Muscle of leg (tissue), 11 donors: Measurements from ENCODE around the gene LDB2. TPM values are rescaled to one million over a fixed set of nuclear protein-coding genes. Genes with fewer than 3 reads are reported as not detected.

Source experiments
- DNase-seq: peaks from one replicate; pipeline ENCODE4 v3.0.0; 2013
- H3K27ac ChIP-seq: one replicate; pipeline ENCODE4 v1.5.1; 2013; ENCODE audit warnings: mild to moderate bottlenecking, low read length, control low read depth
- H3K27me3 ChIP-seq: one replicate; pipeline ENCODE4 v1.6.1; 2013; ENCODE audit warnings: low read length; ENCODE audit not compliant: control insufficient read depth, insufficient read depth
- H3K36me3 ChIP-seq: one replicate; pipeline ENCODE4 v1.6.1; 2013; ENCODE audit warnings: low read length; ENCODE audit not compliant: control insufficient read depth, insufficient read depth
- H3K4me1 ChIP-seq: one replicate; pipeline ENCODE4 v1.6.1; 2013; ENCODE audit warnings: low read length; ENCODE audit not compliant: control insufficient read depth, insufficient read depth
- H3K4me3 ChIP-seq: one replicate; pipeline ENCODE4 v1.5.1; 2013; ENCODE audit warnings: low read length, control low read depth
- H3K9me3 ChIP-seq: replicated peaks from 2 replicates; pipeline ENCODE4 v1.6.1; 2013; ENCODE audit warnings: low read depth, low read length; ENCODE audit not compliant: control insufficient read depth
- WGBS: methylation state at CpG from one replicate; pipeline ENCODE4 v1.1.5; 2013; ENCODE audit warnings: missing lambda C conversion rate; ENCODE audit not compliant: insufficient coverage; 5-methylcytosine and 5-hydroxymethylcytosine counted together
- polyA plus RNA-seq, 8 donors: library from polyadenylated mRNA; unstranded; fragments of 120-200 nt; gene quantifications; one replicate each; pipeline versions ENCODE4 v1.2.1 to v1.2.3, GENCODE V29; 2013; ENCODE audit warnings: inconsistent platforms in 1 of 8, low replicate concordance in 1 of 8; ENCODE audit not compliant: insufficient read length in 8 of 8, insufficient read depth in 1 of 8
- total RNA-seq: library from RNA; stranded (reverse); fragments of 120-200 nt; gene quantifications from one replicate; pipeline ENCODE4 v1.2.4, GENCODE V29; 2013

Gene LDB2
- total and polyA plus RNA-seq, 9 donors = 38.5 to 57.2 (median 48.4) TPM

- Histone ChIP-seq H3K27me3 (no peaks in the 10 kb centered on the region), H3K9me3 (no peaks in the 10 kb centered on the region), H3K36me3 (no peaks in the 10 kb centered on the region), H3K4me1 (peaks cover 8% of the 10 kb centered on the region), H3K27ac (no peak overlapping the region), H3K4me3 (no peak overlapping the region)
- no peak for DNase-seq
- WGBS = 63% methylated on average over 1 of the region's 4 CpGs
These were observed 32.6 kb downstream of the LDB2 start for GRCh38 chr4:16865897-16866283.

- Histone ChIP-seq H3K4me3 (no peak overlapping the region), H3K36me3 (no peaks in the 10 kb centered on the region), H3K27ac (peak overlapping the region; percentile 24), H3K27me3 (no peaks in the 10 kb centered on the region), H3K4me1 (peaks cover 8% of the 10 kb centered on the region), H3K9me3 (no peaks in the 10 kb centered on the region)
- WGBS = 87% methylated on average over 5 of the region's 7 CpGs
- no peak for DNase-seq
These were observed 33.1 kb downstream of the LDB2 start for GRCh38 chr4:16865209-16865896.

DNA sequence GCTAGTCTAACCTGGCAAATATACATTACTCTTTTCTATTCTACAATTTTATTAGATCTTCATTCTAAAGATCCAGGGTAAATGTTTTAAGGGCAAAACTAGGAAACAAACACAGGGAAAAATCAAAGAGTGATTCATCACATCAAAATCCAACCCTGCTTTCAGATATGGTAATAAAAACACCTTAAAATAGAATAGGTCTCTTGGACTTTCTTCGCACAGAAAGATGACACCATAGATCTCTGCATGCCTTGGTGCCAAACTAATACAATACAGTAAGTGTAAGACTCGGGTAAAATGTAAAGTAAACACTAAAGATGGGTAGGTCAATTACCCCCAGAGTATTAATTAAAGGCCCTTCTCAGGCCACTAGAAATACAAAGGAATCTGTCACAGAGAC lies 34.2 kb downstream of the LDB2 start:
- H3K27ac ChIP-seq = no peak overlapping the region
- H3K27me3 ChIP-seq = no peaks in the 10 kb centered on the region
- H3K9me3 ChIP-seq = no peaks in the 10 kb centered on the region
- H3K4me1 ChIP-seq = peaks cover 8% of the 10 kb centered on the region
- no CpG with 5 or more reads among the region's 2 CpGs for WGBS
- no peaks in the 10 kb centered on the region for H3K36me3 ChIP-seq
- H3K4me3 ChIP-seq = no peak overlapping the region
- no peak for DNase-seq

DNA sequence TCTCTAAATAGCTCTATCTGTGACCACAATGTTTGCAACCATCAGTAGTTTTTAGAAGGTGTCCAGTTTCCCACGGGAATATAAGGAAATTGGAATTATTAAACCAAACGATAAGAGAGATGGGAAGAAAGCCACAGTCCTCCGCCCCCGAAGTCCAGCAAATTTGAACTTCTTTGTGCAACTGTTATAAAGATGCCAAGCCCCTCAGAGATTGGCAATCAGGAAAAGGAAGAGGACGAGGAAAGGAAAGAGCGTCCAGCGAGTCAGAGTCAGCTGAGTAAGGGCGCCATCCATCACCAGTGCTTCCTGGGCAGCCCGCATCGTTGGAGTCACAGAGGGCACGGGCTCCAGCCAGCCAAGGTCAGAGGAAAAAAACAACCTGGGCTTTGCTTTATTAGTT lies 35.7 kb downstream of the LDB2 start:
- Histone ChIP-seq H3K4me1 (peaks cover 8% of the 10 kb centered on the region), H3K9me3 (no peaks in the 10 kb centered on the region), H3K27me3 (no peaks in the 10 kb centered on the region), H3K27ac (peak overlapping the region; percentile 20), H3K36me3 (no peaks in the 10 kb centered on the region), H3K4me3 (no peak overlapping the region)
- no peak for DNase-seq
- 66% methylated on average over 10 of the region's 11 CpGs for WGBS

DNA sequence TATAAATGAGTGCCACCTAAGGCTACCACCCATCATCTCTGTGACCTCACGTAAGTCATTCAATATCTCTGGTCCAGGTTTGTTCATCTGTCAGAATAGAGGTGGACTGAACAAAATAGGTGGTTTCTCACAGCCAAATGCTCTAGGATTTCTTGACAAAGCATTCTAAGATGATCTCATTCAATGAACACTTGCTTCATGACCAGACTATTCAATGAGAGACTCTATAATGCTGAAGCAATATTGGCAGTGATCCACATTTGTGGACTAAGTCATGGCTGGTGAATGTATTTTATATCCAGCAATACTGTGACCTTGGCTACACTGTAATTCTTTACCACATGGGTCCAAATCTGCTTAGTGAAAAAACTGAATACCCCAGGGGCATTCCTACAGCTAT lies 37.9 kb downstream of the LDB2 start:
- no CpG with 5 or more reads among the region's 1 CpG for WGBS
- Histone ChIP-seq H3K4me3 (no peak overlapping the region), H3K36me3 (no peaks in the 10 kb centered on the region), H3K9me3 (no peaks in the 10 kb centered on the region), H3K4me1 (peaks cover 13% of the 10 kb centered on the region), H3K27me3 (no peaks in the 10 kb centered on the region), H3K27ac (peak overlapping the region; percentile 37)
- DNase-seq = peak; percentile 82

- no peak for DNase-seq
- 95% methylated on average over 2 of the region's 4 CpGs for WGBS
- Histone ChIP-seq H3K36me3 (no peaks in the 10 kb centered on the region), H3K27me3 (no peaks in the 10 kb centered on the region), H3K4me1 (peaks cover 13% of the 10 kb centered on the region), H3K9me3 (no peaks in the 10 kb centered on the region), H3K27ac (peak overlapping the region; percentile 31), H3K4me3 (no peak overlapping the region)
These were observed 39.4 kb downstream of the LDB2 start for GRCh38 chr4:16859031-16859430.

DNA sequence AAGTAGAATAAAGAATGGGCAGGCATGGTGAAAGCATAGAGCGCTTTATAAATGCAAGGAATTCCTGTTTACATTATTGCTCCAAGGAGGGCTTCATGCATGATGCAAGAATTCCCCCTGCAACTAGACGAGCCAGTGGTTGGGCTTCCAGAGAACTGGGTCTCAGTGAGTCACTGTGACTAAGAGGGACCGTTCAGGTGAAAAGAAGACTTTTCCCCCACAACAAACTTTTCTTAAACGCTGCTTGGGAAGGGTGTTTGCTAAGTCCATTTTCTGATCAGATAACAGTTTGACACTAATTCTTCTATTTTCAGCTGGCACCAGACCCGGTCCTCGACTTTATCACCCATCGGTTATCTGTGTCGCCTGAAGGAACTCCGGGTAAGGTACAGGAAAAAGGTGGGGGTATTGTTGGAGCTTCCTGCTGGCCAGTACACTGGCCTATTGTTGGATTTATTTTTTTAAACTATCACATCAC lies 40.1 kb downstream of the LDB2 start:
- H3K27me3 ChIP-seq = no peaks in the 10 kb centered on the region
- H3K4me1 ChIP-seq = peaks cover 13% of the 10 kb centered on the region
- peak overlapping the region; percentile 66 for H3K27ac ChIP-seq
- no CpG with 5 or more reads among the region's 9 CpGs for WGBS
- H3K9me3 ChIP-seq = no peaks in the 10 kb centered on the region
- DNase-seq = peak; percentile 37
- H3K4me3 ChIP-seq = no peak overlapping the region
- no peaks in the 10 kb centered on the region for H3K36me3 ChIP-seq

DNA sequence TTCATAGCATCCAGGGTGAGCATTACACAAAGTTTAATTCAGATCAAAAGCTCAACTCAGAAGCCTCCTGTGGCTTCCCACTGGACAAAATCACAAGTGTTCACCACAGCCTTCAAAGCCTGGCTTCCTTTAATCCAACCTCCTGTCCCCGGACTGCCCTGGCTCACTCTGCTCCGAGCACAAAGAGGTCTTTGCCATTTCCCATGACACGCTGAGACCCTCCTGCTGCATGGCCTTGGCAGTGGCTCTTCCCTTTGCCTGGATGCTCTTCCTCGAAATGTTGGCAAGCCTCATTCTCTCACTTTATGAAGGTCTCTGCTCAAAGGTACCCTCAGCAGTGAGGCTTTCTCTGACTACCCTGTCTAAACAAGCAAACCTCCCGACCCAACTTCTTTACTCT lies 41.0 kb downstream of the LDB2 start:
- Histone ChIP-seq H3K4me1 (peaks cover 10% of the 10 kb centered on the region), H3K9me3 (no peaks in the 10 kb centered on the region), H3K27me3 (no peaks in the 10 kb centered on the region), H3K4me3 (no peak overlapping the region), H3K36me3 (no peaks in the 10 kb centered on the region), H3K27ac (peak overlapping the region; percentile 56)
- WGBS = 87% methylated on average over 5 of the region's 5 CpGs
- DNase-seq = no peak

DNA sequence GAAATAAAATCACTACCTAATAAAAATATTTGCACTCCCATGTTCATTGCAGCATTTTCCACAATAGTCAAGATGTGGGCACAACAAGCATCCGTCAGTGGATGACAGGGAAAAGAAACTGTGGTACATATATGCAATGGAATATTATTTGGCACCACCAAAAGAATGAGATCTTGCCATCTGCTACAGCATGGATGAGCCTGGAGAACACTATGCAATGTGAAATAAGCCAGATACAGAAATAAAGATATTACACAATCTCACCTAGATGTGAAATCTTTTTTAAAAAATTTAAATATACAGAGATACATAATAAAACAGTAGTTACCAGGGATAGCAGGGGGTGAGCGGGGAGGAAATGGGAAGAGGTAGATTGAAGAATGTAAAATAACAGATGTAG lies 44.8 kb downstream of the LDB2 start:
- DNase-seq = no peak
- Histone ChIP-seq H3K4me1 (peaks cover 4% of the 10 kb centered on the region), H3K36me3 (no peaks in the 10 kb centered on the region), H3K27ac (no peak overlapping the region), H3K9me3 (peaks cover 2% of the 10 kb centered on the region), H3K27me3 (no peaks in the 10 kb centered on the region), H3K4me3 (no peak overlapping the region)
- 100% methylated on average over 1 of the region's 2 CpGs for WGBS

GRCh38 chr4:16852644-16853043 lies 45.8 kb downstream of the LDB2 start:
- DNase-seq = no peak
- Histone ChIP-seq H3K27me3 (no peaks in the 10 kb centered on the region), H3K4me1 (peaks cover 4% of the 10 kb centered on the region), H3K9me3 (peaks cover 2% of the 10 kb centered on the region), H3K4me3 (no peak overlapping the region), H3K27ac (no peak overlapping the region), H3K36me3 (no peaks in the 10 kb centered on the region)

GRCh38 chr4:16852228-16852627 lies 46.2 kb downstream of the LDB2 start:
- H3K4me3 ChIP-seq = no peak overlapping the region
- H3K27me3 ChIP-seq = no peaks in the 10 kb centered on the region
- no CpG with 5 or more reads among the region's 2 CpGs for WGBS
- H3K4me1 ChIP-seq = peaks cover 1% of the 10 kb centered on the region
- no peak for DNase-seq
- no peaks in the 10 kb centered on the region for H3K36me3 ChIP-seq
- no peak overlapping the region for H3K27ac ChIP-seq
- H3K9me3 ChIP-seq = peaks cover 2% of the 10 kb centered on the region
